HepG2 (cell line): Measurements from ENCODE around the gene TTLL10.

Source experiments
- EZH2 ChIP-seq: conservative IDR thresholded peaks from 2 replicates; pipeline ENCODE4 v1.6.1; 2012; ENCODE audit warnings: mild to moderate bottlenecking, low read depth, low read length, moderate library complexity
- FOSL2 ChIP-seq: sonication (generic); formaldehyde crosslinking; IDR thresholded peaks from 2 replicates; pipeline ENCODE4 v1.4.0; 2020; ENCODE audit warnings: missing genetic modification reagents
- GABPA ChIP-seq, 2 experiments: IDR thresholded peaks; 2 replicates each; pipeline ENCODE4 v1.6.1; 2011 to 2016; ENCODE audit warnings: low read depth in 2 of 2, low read length in 1 of 2, missing biosample characterization in 1 of 2, missing genetic modification characterization in 1 of 2
- HNRNPLL ChIP-seq: fragments of 200-400 bp; formaldehyde crosslinking; IDR thresholded peaks from 2 replicates; pipeline ENCODE4 v1.6.1; 2017; ENCODE audit warnings: mild to moderate bottlenecking, low read depth, low read length; ENCODE audit not compliant: poor library complexity, severe bottlenecking
- POLR2A ChIP-seq, 2 experiments: IDR thresholded peaks; 2 replicates each; pipeline ENCODE4 v1.6.1; 2011; ENCODE audit warnings: low read depth in 2 of 2, low read length in 2 of 2, mild to moderate bottlenecking in 1 of 2, moderate library complexity in 1 of 2; ENCODE audit not compliant: insufficient read depth in 1 of 2
- SKI ChIP-seq: fragments of 450-650 bp; IDR thresholded peaks from one replicate; pipeline ENCODE4 v1.6.1; 2018; ENCODE audit warnings: mild to moderate bottlenecking; ENCODE audit not compliant: partially characterized antibody
- SP4 ChIP-seq: sonication (generic); formaldehyde crosslinking; IDR thresholded peaks from 2 replicates; pipeline ENCODE4 v1.8.1; 2023; ENCODE audit warnings: mild to moderate bottlenecking, missing genetic modification reagents
- TBP ChIP-seq: sonication (generic); formaldehyde crosslinking; IDR thresholded peaks from 2 replicates; pipeline ENCODE4 v1.5.0; 2020; ENCODE audit warnings: missing genetic modification reagents
- WIZ ChIP-seq: sonication (generic); formaldehyde crosslinking; IDR thresholded peaks from 2 replicates; pipeline ENCODE4 v1.5.1; 2020; ENCODE audit warnings: mild to moderate bottlenecking, missing genetic modification reagents
- TF ChIP-seq, protein P1 (sequence below): sonication (generic); formaldehyde crosslinking; IDR thresholded peaks from 2 replicates; pipeline ENCODE4 v1.5.0; 2020; ENCODE audit warnings: mild to moderate bottlenecking, missing genetic modification reagents, moderate library complexity
- TF ChIP-seq, protein P2 (sequence below), 2 experiments: sonication (generic) in 1 of 2; formaldehyde crosslinking in 1 of 2; IDR thresholded peaks; 2 replicates each; pipeline versions ENCODE4 v1.6.1 to v1.9.0; 2014 to 2022; ENCODE audit warnings: antibody characterized with exemption in 1 of 2, borderline replicate concordance in 1 of 2, inconsistent platforms in 1 of 2, low read depth in 1 of 2, missing genetic modification reagents in 1 of 2

DNA sequence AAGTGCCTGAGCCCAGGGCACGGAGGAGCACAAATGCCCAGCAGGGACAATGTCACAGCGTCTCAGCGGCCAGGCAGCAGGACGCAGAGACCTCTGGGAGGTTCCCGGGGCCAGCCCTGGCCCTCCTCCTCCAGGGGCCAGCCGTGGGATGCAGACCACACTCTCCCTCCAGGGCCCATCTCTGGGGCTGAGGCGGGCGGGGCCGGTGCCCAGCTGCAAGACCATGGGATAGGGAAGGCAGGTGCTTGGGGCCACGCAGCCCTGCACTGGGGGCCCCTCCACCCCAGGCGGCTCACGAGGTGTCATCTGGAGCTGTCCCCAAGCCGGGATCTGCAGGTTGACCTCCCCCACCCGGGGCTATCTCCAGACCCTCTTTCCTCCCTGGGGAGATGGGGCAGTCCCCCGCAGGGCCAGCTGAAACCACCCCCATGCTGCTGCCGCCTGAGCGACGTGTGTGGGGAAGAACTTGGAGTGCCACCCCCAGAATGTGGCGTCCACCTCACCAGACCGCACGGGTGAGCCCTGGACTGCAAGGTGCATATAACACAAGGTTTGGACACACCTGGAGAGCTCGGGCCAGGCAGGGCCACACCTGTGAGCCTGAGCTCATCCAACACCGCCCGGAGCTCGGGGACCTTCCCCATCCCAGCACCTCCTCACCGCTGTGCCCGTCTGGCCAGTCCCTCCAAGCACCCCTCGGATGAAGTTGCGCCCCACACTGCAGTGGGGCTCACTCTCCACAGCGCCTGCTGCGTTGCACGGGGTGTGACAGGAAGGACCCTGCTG, 4.1 kb upstream of the TTLL10 start:
- TF ChIP-seq, protein P1, sequence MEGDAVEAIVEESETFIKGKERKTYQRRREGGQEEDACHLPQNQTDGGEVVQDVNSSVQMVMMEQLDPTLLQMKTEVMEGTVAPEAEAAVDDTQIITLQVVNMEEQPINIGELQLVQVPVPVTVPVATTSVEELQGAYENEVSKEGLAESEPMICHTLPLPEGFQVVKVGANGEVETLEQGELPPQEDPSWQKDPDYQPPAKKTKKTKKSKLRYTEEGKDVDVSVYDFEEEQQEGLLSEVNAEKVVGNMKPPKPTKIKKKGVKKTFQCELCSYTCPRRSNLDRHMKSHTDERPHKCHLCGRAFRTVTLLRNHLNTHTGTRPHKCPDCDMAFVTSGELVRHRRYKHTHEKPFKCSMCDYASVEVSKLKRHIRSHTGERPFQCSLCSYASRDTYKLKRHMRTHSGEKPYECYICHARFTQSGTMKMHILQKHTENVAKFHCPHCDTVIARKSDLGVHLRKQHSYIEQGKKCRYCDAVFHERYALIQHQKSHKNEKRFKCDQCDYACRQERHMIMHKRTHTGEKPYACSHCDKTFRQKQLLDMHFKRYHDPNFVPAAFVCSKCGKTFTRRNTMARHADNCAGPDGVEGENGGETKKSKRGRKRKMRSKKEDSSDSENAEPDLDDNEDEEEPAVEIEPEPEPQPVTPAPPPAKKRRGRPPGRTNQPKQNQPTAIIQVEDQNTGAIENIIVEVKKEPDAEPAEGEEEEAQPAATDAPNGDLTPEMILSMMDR (CRISPR knock-in tag) = no peak
- TF ChIP-seq HNRNPLL = no peak
- TF ChIP-seq, protein P2, sequence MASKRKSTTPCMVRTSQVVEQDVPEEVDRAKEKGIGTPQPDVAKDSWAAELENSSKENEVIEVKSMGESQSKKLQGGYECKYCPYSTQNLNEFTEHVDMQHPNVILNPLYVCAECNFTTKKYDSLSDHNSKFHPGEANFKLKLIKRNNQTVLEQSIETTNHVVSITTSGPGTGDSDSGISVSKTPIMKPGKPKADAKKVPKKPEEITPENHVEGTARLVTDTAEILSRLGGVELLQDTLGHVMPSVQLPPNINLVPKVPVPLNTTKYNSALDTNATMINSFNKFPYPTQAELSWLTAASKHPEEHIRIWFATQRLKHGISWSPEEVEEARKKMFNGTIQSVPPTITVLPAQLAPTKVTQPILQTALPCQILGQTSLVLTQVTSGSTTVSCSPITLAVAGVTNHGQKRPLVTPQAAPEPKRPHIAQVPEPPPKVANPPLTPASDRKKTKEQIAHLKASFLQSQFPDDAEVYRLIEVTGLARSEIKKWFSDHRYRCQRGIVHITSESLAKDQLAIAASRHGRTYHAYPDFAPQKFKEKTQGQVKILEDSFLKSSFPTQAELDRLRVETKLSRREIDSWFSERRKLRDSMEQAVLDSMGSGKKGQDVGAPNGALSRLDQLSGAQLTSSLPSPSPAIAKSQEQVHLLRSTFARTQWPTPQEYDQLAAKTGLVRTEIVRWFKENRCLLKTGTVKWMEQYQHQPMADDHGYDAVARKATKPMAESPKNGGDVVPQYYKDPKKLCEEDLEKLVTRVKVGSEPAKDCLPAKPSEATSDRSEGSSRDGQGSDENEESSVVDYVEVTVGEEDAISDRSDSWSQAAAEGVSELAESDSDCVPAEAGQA (IDR thresholded peaks at IDR 0.05; ENCODE audit: low read depth) = no peak
- TF ChIP-seq, protein P2 (CRISPR knock-in tag; IDR thresholded peaks at IDR 0.05; ENCODE audit: borderline replicate concordance) = no peak
- TF ChIP-seq SP4 (CRISPR knock-in tag) = no peak
- no peak for TF ChIP-seq POLR2A (IDR thresholded peaks at IDR 0.05; ENCODE audit: insufficient read depth in 1 of 2, low read depth in 2 of 2, low read length in 2 of 2)
- no peak for TF ChIP-seq TBP (CRISPR knock-in tag)
- TF ChIP-seq WIZ (CRISPR knock-in tag) = no peak
- no peak for TF ChIP-seq GABPA (IDR thresholded peaks at IDR 0.05; ENCODE audit: low read depth, low read length)
- no peak for TF ChIP-seq GABPA (CRISPR knock-in tag; IDR thresholded peaks at IDR 0.05; ENCODE audit: low read depth)
- no peak for TF ChIP-seq EZH2
- no peak for TF ChIP-seq FOSL2 (CRISPR knock-in tag)
- no peak for TF ChIP-seq SKI
